Neural crest cell (in vitro differentiated cells): Measurements from ENCODE around the gene KIAA0825. TPM values are rescaled to one million over a fixed set of nuclear protein-coding genes. Genes with fewer than 3 reads are reported as not detected.

ENCODE experiments used
- DNase-seq: peaks from one replicate; pipeline ENCODE4 v3.0.0; 2021; ENCODE audit warnings: low read depth, mixed read lengths, low spot score
- H3K27ac Mint-ChIP-seq: one replicate; pipeline ENCODE4 v1.8.0; 2021; ENCODE audit warnings: mild to moderate bottlenecking, mixed read lengths; ENCODE audit not compliant: unreplicated experiment
- H3K27me3 Mint-ChIP-seq: 2 replicates; pipeline ENCODE4 v1.8.0; 2021; ENCODE audit warnings: low read depth, mild to moderate bottlenecking, mixed read lengths
- H3K36me3 Mint-ChIP-seq: 2 replicates; pipeline ENCODE4 v1.8.0; 2021; ENCODE audit warnings: low read depth, mild to moderate bottlenecking, mixed read lengths
- H3K4me1 Mint-ChIP-seq: 2 replicates; pipeline ENCODE4 v1.8.0; 2021; ENCODE audit warnings: mixed read lengths
- H3K4me3 Mint-ChIP-seq: one replicate; pipeline ENCODE4 v1.8.0; 2021; ENCODE audit warnings: mild to moderate bottlenecking, mixed read lengths
- H3K9me3 Mint-ChIP-seq: 2 replicates; pipeline ENCODE4 v1.8.0; 2021; ENCODE audit warnings: mixed read lengths
- CTCF ChIP-seq: fragments of 200-600 bp; sonication (generic); conservative IDR thresholded peaks from 2 replicates; pipeline ENCODE4 v1.5.0; 2021; ENCODE audit warnings: antibody characterized with exemption, mild to moderate bottlenecking
- total RNA-seq: library from RNA; stranded (reverse); gene quantifications from 2 replicates; pipeline ENCODE4 v1.2.1, GENCODE V29; 2021

The KIAA0825 gene
- total RNA-seq, 1 donor from 2014 or later: 3.5 TPM

GRCh38 chr5:94501365-94501764 is 117.0 kb downstream of the KIAA0825 start:
- no peak overlapping the region for H3K4me3 Mint-ChIP-seq
- H3K36me3 Mint-ChIP-seq: no peaks in the 10 kb centered on the region
- no peaks in the 10 kb centered on the region for H3K27me3 Mint-ChIP-seq
- no peaks in the 10 kb centered on the region for H3K4me1 Mint-ChIP-seq
- TF ChIP-seq CTCF: no peak
- H3K27ac Mint-ChIP-seq: no peak overlapping the region
- no peak for DNase-seq
- H3K9me3 Mint-ChIP-seq: no peaks in the 10 kb centered on the region

GRCh38 chr5:94499806-94500205 is 118.6 kb downstream of the KIAA0825 start:
- H3K4me3 Mint-ChIP-seq: no peak overlapping the region
- no peak overlapping the region for H3K27ac Mint-ChIP-seq

GRCh38 chr5:94498199-94498598 is 120.2 kb downstream of the KIAA0825 start:
- H3K27ac Mint-ChIP-seq: no peak overlapping the region
- no peaks in the 10 kb centered on the region for H3K36me3 Mint-ChIP-seq
- DNase-seq: no peak
- H3K4me1 Mint-ChIP-seq: no peaks in the 10 kb centered on the region
- TF ChIP-seq CTCF: no peak
- H3K27me3 Mint-ChIP-seq: no peaks in the 10 kb centered on the region
- H3K9me3 Mint-ChIP-seq: no peaks in the 10 kb centered on the region
- no peak overlapping the region for H3K4me3 Mint-ChIP-seq

More at GRCh38 chr5:94499806-94500205, 118.6 kb downstream of the KIAA0825 start:
- no peaks in the 10 kb centered on the region for H3K4me1 Mint-ChIP-seq
- no peaks in the 10 kb centered on the region for H3K27me3 Mint-ChIP-seq
- no peaks in the 10 kb centered on the region for H3K36me3 Mint-ChIP-seq
- H3K9me3 Mint-ChIP-seq: no peaks in the 10 kb centered on the region
- TF ChIP-seq CTCF: no peak
- DNase-seq: no peak

GRCh38 chr5:94485067-94485466 is 133.3 kb downstream of the KIAA0825 start:
- H3K36me3 Mint-ChIP-seq: peaks cover 2% of the 10 kb centered on the region
- no peak for DNase-seq
- peaks cover 6% of the 10 kb centered on the region for H3K9me3 Mint-ChIP-seq
- H3K4me1 Mint-ChIP-seq: no peaks in the 10 kb centered on the region
- no peaks in the 10 kb centered on the region for H3K27me3 Mint-ChIP-seq
- no peak overlapping the region for H3K27ac Mint-ChIP-seq
- H3K4me3 Mint-ChIP-seq: no peak overlapping the region
- no peak for TF ChIP-seq CTCF

GRCh38 chr5:94481059-94481458 is 137.3 kb downstream of the KIAA0825 start:
- Mint-ChIP-seq H3K36me3 (peaks cover 2% of the 10 kb centered on the region), H3K27ac (no peak overlapping the region)
- DNase-seq: no peak

More at GRCh38 chr5:94481059-94481458, 137.3 kb downstream of the KIAA0825 start:
- Mint-ChIP-seq H3K4me1 (no peaks in the 10 kb centered on the region), H3K27me3 (no peaks in the 10 kb centered on the region), H3K9me3 (peaks cover 3% of the 10 kb centered on the region), H3K4me3 (no peak overlapping the region)
- no peak for TF ChIP-seq CTCF
